Raji (cell line): ENCODE data around the gene TRIOBP.

Source experiments
- POLR2A ChIP-seq: IDR thresholded peaks from 2 replicates; pipeline ENCODE4 v1.6.1; 2011; ENCODE audit warnings: low read depth, low read length, control low read depth; ENCODE audit not compliant: insufficient read depth

Gene TRIOBP

GRCh38 chr22:37762389-37762836 is 65.6 kb downstream of the TRIOBP start:
- TF ChIP-seq POLR2A, result no peak

DNA sequence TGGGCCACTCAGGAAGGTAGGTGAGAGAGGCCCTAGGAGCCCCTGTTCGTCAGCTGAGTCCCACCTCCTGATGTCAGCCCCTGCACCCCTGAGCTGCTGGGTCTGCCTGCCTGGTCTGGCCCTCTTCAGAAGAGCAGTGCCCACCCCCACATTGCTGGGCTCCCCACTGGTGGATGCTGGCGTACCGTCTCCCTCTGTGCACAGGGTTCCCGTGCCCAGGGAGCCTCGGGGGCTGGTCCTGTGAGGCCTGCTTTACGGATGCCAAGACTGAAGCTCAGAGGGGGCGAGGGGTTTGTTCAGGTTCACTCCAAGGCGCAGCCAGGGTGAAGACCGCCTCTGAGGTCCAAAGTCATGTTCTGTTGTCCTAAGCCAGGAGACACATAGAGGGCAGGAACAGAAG is 66.2 kb downstream of the TRIOBP start:
- TF ChIP-seq POLR2A, result no peak

DNA sequence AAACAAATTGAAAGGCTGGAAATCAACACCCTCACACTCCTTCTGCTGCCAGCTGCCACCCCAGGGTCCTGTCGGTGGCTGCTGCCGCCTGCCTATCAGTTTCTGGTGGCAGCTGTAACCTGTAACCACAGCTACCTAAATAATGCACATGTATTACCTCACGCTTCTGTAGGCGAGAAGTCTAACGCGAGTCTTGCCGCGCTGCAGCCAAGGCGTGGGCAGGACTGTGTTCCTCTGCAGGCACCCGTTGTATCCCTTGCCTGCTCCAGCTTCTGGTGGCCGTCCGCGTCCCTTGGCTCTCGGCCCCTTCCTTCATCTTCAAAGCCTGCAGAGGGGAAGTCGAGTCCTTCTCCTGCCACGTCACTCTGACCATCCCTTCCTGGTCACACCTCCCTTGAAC is 66.8 kb downstream of the TRIOBP start:
- TF ChIP-seq POLR2A, result no peak

DNA sequence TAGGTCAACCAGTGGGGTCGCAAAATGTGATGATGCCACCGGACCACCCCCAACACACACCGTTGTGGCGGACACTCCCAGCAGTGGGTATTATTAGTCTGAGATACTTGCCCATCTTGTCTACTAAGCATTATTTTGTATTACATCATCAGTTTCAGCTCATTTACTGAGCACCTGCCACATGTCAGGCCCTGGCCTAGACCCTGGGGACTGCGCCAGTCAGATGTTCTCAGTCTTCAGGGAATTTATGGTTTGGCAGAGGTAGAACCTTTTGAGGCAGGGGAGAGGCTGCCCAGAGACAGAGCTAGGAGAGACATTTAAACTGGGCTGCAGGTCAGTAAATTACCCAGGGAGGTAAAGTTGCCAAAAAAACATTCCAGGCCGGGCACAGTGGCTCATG is 67.8 kb downstream of the TRIOBP start:
- TF ChIP-seq POLR2A, result no peak

DNA sequence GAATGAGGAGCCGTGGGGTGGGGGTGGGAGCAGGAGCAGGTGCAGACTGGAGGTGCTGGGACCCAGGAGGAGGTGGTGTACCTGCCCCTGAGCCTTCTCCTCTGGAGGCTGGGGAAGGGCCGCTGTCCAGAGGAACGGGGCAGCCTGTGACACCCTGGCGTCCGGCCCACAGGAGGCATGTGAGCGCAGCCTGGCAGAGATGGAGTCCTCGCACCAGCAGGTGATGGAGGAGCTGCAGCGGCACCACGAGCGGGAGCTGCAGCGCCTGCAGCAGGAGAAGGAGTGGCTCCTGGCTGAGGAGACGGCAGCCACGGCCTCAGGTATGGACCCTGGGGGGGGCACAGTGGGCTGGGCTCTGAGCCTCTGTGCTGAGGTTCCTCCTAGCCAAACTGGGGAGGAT is 68.7 kb downstream of the TRIOBP start:
- no peak for TF ChIP-seq POLR2A

DNA sequence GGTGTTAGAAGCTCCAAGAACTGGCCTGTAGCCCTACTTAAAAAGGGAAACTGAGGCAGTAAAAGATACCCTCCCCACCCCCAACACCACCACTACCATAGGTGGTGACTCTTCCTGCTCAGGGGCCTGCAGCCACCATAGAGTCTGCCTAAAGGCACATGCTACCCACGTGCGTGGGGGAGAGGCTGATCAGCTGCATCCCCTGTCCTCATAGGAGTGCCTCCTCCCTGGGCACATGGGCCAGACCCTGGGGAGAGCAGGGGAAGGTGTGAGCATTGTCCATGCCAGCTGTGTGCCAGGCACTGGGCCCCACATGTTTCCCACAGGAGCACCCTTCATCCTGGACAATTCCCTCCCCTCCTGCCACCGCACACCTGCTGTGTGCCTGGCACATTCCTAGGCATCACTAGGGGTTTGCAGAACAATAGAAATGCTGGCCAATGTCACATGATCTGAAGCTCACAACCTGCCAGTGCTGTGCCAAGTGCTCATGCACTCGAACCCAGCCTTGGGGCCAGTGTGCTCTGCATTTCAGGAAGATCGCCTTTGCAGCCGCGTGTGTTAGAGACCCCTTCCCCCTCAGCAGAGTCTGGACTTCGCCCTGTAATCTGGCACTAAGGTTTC is 69.2 kb downstream of the TRIOBP start:
- TF ChIP-seq POLR2A, result no peak

DNA sequence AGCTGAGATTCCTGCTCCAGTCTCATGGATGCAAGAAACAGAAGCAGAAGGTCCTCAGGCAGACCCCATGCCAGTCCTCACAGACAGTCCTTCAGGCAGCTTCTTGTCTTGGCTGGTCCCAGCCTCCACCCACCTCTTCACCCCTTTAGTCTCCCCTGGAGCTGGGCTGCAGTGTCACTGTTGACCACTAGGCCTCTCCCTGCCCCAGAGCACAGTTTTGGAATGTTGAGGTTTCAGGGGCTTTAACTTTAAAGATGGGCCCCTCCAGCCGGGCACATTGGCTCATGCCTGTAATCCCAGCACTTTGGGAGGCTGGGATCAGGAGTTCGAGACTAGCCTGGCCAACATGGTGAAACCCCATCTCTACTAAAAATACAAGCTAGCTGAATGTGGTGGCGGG is 71.4 kb downstream of the TRIOBP start:
- no peak for TF ChIP-seq POLR2A

GRCh38 chr22:37769056-37769455 is 72.2 kb downstream of the TRIOBP start:
- no peak for TF ChIP-seq POLR2A

DNA sequence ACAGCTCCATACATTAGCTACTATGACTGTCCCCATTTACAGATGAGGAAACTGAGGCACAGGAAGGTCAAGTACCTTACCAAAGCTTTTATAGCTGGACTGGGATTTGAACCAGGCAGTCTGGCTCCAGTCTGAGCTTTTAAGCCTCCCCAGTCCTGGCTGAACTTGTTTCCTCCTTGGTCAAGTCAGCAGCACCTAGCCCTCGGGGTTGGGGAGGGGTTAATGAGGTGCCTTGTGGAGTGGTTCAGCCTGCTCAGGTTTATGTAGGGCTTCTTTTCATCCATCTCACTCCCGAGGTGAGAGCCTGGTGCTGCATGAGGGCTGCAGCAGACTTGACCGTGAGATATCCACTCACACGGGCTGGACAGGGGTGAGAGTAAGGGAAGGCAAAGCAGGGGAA is 74.2 kb downstream of the TRIOBP start:
- no peak for TF ChIP-seq POLR2A

DNA sequence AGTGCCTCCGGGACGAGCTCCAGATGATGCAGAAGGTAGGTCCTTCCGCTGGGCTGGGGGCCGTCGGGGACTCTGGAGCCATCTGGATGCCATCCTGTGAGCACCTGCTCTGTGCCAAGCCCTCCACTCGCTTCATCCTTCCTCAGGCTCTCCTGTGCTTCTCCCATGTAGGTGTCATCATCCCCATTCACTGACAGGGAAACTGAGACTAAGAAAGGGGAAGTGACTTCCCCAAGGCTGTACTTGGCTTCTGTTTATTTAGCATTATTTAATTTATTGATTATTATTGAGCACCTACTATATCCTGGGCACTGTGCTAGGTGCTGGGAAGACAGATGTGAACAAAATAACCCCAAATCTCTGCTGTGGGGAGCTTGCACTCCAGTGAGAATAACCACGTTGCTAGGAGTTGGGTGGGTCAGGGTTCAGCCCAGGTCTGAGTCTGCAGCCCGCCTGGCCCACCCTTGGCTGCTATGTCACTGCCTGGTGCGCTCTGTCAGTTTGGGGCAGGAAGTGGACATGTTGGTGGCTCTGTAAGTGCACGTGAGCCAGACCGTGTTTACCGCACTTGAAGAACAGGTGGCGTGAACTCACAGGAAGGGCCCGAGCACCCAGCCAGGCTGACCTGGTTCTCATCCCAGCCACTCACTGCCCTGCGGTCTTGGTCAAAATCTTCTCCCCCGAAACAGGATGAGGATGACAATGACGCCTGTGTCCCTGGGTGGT is 75.0 kb downstream of the TRIOBP start:
- TF ChIP-seq POLR2A, result no peak

DNA sequence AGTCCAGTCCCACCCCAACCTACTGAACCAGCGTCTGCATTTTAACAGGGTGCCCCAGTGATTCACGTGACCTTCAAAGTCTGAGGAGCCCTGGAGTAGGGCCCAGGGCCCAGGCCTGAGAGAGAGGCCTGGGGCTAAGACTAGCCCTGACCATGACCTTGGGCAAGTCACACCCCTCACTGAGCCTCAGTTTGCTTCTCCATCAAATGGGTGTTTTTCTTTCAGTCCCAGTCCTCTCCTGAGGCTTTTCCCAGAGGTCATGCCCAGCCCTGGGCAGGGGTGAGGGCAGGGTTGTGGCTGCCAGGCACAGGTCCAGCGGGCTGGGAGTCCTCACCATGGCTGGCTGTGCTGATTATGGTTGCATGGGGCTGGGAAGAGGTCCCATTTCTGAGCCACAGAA is 77.9 kb downstream of the TRIOBP start:
- no peak for TF ChIP-seq POLR2A

DNA sequence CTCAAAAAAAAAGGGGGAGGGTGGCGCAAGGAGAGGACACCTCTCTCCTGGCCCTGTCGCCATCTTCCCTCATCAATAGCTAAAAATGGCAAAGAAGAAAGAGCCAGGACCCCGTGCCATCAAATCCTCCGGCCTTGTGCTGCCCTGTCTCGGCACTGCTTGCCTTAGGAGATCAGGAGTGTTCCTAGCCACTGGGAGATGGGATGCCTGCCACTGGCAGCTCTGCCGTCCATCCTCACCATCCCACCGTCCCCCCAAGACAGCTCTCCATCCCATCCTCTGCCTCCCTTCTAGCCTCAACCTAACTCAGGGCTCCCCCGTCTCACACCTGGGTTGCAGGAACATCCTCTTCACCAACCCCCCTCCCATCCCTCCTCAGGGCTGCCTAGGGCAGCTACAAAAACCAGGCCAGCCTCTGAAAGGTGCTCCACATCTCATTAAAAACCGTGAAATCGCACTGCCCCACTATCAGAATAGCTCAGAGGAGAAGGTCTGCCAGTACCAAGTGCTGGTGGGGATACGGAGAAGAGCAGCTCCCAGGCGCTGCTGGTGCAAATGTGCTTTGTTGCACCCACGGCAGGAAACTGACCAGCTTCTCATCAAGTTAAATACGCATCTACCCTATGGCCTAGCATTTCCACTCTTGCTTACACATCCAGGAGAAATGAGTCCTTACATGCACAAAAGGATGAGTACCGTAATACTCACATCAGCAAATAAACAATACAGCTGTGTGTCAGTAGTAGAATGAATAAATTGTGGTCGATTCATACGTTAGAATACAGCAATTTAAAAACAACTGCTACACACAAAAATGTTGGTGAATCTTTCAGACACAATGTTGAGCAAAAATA is 79.2 kb downstream of the TRIOBP start:
- no peak for TF ChIP-seq POLR2A

DNA sequence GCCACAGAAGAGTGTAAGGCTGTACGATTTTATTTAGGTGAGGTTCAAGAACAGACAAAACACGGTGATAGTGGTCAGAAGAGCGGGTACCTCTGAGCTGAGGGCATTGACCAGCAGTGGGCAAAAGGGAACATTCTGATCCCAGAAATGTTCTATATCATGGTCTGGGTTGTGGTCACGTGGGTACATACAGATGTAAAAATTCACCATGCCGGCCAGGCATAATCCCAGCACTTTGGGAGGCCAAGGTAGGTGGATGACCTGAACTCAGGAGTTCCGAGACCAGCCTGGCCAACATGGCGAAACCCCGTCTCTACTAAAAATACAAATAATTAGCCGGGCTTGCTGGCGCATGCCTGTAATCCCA is 79.8 kb downstream of the TRIOBP start:
- no peak for TF ChIP-seq POLR2A

DNA sequence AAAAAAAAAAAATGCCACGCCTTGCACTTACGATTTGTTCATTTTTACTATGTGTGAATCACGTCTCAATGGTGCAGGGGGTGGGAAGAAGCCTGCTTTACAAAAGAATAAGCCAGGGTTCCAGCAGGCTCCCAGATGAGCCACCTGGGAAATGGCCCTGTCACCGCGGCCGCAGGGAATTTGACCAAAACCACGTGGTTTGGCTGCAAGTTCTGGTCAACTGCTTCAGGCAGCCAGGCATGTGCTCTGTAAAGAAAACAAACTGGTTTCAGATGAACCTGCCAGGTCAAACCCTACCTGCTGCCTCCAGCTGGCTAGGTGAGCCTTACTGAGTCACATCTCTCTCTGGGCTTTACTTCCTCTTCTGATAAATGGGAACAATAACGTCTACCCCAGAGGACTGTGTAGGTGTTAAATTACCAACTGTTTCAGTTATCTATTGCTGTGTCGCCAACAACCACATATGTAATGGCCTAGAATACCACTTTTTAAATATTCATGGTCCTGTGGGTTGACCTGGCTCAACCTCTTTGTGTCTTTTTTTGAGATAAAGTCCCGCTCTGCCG is 80.4 kb downstream of the TRIOBP start:
- no peak for TF ChIP-seq POLR2A

DNA sequence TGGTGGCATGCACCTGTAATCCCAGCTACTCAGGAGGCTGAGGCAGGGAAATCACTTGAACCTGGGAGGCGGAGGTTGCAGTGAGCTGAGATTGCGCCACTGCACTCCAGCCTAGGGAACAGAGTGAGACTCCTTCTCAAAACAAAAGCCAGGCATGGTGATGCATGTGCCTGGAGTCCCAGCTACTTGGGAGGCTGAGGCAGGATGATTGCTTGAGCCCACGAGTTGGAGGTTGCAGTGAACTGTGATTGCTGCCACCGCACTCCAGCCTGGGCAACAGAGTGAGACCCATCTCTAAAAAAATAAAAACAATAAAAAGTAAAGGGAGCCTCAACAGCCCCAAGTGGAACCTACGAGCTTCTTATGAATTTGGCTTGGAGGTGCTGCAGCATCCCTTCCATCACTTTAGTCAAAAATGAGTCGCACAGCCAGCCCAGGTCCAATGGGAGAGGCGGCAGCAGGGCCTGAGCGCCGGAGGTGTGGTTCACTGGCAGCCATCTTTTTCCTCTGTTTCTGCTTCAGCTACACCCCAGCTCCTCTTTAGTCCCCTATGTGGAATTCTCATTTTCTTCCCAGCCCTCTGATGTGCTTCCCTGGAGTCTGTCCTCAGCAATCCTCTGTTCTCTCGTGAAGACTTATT is 81.6 kb downstream of the TRIOBP start:
- no peak for TF ChIP-seq POLR2A
